ENCODE data around the gene CCDC6.

GRCh38 chr10:59808896-59809643, 97.3 kb downstream of the CCDC6 start:
- no peak for TF ChIP-seq YY1 (IDR thresholded peaks at IDR 0.05; ENCODE audit: insufficient read depth, insufficient read length)
- no peak for TF ChIP-seq ZNF274 (IDR thresholded peaks at IDR 0.05; ENCODE audit: low read depth, low read length)

Data from NT2/D1 (cell line).